NCI-H187 treated with DMSO at 0.1 percent for 48 hours (cell line): ENCODE results near the gene RAF1.
"Not testable (repeated sequence)": the region's sequence is repeated elsewhere in the genome, so short reads cannot be mapped to it uniquely, and the experiment has no call there.

Experiments
- DNase-seq: peaks from one replicate; lab custom pipeline; 2025; lab: John Stamatoyannopoulos, UW

The RAF1 gene

GRCh38 chr3:12558706-12559105 is 105.2 kb downstream of the RAF1 start:
- DNase-seq, result no peak

DNA sequence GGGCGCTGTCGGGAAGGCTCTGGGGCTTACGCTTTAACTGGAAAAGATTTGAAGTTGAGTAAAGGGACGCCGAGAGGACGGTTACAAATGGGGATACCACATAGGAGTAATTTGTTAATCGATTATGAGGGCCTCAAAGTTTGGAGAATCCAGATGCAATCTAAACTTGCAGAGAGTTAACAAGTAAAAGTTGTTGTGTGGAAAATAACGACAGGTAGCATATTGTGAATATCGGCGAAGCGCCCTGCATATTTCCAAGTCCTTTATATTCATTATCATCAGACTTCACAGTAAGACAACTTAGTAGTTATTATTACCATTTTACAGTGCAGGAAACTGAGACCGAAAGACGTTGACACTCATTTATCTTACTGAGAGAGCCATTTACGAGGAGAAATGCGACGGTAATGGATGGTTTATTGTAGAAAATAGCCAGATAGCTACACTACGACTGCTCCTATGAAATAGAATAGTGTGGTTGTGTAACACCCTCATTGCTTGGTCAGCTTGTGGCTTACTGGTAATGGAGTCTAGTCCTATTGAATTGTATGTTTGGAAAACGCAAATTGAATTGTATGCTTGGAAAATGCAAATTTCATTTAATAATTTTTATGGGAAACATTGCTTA is 106.3 kb downstream of the RAF1 start:
- DNase-seq, result no peak

DNA sequence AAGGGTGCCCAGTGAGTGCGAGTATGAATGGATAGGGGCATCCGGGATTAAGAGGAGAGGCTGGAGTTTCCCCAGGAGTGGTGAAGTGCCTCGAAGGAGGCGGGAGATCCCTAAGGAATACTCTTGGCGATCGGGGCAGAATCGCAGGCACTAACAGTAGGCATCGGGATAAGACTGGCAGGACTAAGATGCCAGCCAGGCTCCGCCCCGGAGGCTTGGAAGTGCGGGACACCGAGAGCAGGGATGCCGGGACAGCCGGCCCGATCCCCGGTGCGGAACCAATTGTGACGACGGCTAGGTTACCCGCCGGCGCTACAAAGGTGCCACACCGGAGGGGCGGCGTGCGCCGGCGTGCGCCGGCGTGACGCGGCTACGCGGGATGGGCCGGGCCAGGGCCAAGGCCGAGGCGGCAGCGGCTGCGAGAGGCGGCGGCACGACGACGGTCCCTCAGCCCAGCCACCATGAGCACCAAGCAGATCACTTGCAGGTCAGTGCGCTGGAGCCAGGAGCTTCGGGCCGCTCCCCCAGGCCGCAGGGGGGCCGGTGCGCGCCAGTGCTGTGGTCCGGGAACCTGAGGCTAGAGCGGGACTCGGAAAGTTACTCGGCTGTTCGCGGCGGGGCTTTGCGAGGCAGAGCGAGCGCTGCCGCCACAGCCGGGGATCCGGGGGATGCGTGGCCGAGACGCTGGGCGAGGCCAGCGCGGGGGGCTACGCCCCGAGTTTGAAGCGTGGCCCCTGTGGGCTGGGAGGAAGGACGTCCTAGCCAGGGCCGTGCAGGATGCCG is 107.0 kb downstream of the RAF1 start, which contains the start of gene MKRN2:
MKRN2 (plus strand) TSS at position 398 of the 783 bp plus-strand sequence; CDS start at position 462, 64 bp downstream.
- DNase-seq, result no peak

GRCh38 chr3:12556314-12556689 is 107.6 kb downstream of the RAF1 start:
- DNase-seq, result no peak

- no peak for DNase-seq
Measured at GRCh38 chr3:12553921-12554391, 110.0 kb downstream of the RAF1 start.

DNA sequence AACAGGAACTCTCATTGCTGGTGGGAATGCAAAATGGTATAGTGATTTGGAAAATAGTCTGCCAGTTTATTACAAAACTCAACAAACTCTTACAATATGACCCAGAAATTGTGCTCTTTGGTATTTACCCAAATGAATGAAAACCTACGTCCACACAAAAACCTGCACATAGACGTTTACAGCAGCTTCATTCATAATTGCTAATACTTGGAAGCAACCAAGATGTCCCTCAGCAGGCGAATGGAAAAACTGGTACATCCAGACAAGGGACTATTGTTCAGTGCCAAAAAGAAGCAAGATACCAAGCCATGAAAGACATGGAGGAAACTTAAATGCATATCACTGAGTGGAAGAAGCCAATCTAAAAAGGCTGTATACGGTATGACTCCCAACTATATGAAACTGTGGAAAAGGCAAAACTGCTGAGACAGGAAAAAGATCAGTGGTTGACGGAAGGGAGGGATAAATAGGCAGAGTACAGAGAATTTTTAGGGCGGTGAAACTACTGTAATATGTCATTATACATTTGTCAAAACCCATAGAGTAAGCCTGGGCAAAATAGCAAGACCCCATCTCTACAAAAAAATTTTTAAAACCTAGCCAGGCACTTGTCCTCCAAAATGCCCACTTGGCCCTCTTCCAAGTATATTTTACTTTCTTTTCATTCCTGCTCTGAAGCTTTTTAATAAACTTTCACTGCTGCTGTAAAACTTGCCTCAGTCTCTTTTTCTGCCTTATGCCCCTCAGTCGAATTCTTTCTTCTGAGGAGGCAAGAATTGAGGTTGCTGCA is 113.8 kb downstream of the RAF1 start:
- no peak for DNase-seq

DNA sequence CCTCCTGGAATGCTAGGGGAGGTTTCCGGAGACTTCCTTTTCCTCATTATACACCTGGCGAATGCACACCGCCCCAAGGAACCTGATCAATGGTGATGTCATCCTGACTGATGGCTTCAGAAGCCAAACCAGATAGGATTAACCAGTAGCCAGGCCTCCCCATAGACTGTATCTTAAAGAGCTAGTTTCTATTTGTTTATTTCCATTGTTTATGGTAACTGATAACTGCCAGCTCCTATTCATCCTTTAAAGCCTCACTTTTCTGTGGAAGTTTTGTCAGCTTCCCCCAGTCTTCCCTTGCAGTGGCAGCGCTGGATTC is 118.5 kb downstream of the RAF1 start, which contains the start of gene MKRN2OS:
MKRN2OS (minus strand) TSS at position 27 of the 319 bp plus-strand sequence. CDS start 35 bp downstream, outside the sequence.
- DNase-seq, result no peak

DNA sequence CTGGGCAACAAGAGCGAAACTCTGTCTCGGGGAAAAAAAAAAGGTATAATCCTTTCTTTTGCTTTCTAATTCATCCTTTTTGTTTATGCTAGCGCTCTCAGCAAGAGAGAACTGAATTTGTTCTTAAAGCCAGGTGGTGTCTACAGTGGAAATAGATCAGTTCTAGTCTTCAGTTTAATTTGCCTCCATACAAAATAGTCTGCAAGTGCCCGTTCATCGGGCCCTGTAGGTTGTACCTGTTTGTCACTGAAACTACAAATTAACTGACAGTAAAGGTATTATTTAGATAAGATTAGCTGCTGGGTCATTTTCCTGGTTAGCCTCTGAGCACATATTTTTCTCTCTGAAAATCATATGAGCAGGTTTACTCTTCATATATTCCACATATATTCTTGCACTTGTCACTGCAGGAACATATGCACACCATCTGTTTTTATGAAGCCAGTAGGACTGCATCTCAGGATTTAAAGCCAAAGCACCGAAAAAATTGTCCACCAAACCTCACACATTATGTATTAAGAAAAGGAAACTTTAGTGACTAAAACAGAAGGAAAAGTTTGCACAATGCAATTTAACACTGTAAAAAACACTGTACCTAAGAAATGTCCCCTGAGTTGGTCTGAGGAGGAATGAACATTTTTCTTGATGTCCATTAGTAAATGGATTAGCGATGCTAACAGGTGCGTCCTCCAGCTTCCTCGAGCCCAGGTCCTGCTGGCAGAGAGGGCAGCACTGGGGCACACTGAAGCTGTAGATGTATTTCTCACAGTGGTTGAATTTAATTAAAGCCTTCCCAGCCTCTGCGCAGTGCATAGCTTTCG is 119.1 kb downstream of the RAF1 start:
- DNase-seq, result no peak

GRCh38 chr3:12543497-12543896 is 120.4 kb downstream of the RAF1 start:
- not testable (repeated sequence) for DNase-seq

GRCh38 chr3:12541625-12542024 is 122.3 kb downstream of the RAF1 start:
- no peak for DNase-seq

- no peak for DNase-seq
Measured at GRCh38 chr3:12536423-12536822, 127.5 kb downstream of the RAF1 start.
